Activated naive CD8-positive, alpha-beta T cell treated with anti-CD3 and anti-CD28 coated beads, Interleukin-2, amount 10 ng/mL, durations not matched to agents 7 days and 5 days (primary cell): ENCODE results near the gene AKT2. TPM values are rescaled to one million over a fixed set of nuclear protein-coding genes. Genes with fewer than 3 reads are reported as not detected.
A peak's percentile ranks its signal among the peaks of the same experiment; 100 is the strongest.
"Not testable (repeated sequence)": the region's sequence is repeated elsewhere in the genome, so short reads cannot be mapped to it uniquely, and the experiment has no call there.

ENCODE experiments used
- ATAC-seq: fragments of 150-1000 bp; cut with Tn5 transposase; one replicate; pipeline ENCODE4 v1.10.0; 2021; ENCODE audit warnings: low read depth, moderate library complexity
- POLR2A ChIA-PET: fragments of 350-600 bp; sonication (Branson Sonifier 250); formaldehyde crosslinking; loops from one replicate; lab custom pipeline; 2021; ENCODE audit warnings: antibody characterized with exemption; lab: Charles Lee
- DNase-seq: peaks from one replicate; pipeline ENCODE4 v3.0.0; 2021
- H3K27ac Mint-ChIP-seq: one replicate; pipeline ENCODE4 v1.8.0; 2022; ENCODE audit warnings: mild to moderate bottlenecking, mixed read lengths
- H3K27me3 Mint-ChIP-seq: one replicate; pipeline ENCODE4 v1.8.0; 2022; ENCODE audit warnings: mild to moderate bottlenecking, moderate library complexity, mixed read lengths
- H3K36me3 Mint-ChIP-seq: one replicate; pipeline ENCODE4 v1.8.0; 2021; ENCODE audit warnings: mild to moderate bottlenecking, mixed read lengths
- H3K4me1 Mint-ChIP-seq: one replicate; pipeline ENCODE4 v1.8.0; 2021; ENCODE audit warnings: mixed read lengths
- H3K4me3 Mint-ChIP-seq: one replicate; pipeline ENCODE4 v1.8.0; 2022; ENCODE audit warnings: mild to moderate bottlenecking, moderate library complexity, mixed read lengths
- H3K9me3 Mint-ChIP-seq: one replicate; pipeline ENCODE4 v1.8.0; 2021; ENCODE audit warnings: mixed read lengths
- total RNA-seq, 2 experiments: library from RNA; stranded (reverse); gene quantifications; one replicate each; pipeline ENCODE4 v1.2.3, GENCODE V29; 2021

AKT2 gene
- total RNA-seq, 2 experiments from 2014 or later: 164 to 170 TPM

- POLR2A ChIA-PET: interaction anchor here (0.6 kb wide), 1 partner anchor 27 kb away, joined by 4 read pairs; no protein-coding TSS in a partner anchor
- peaks cover 14% of the 10 kb centered on the region for H3K4me1 Mint-ChIP-seq
- no peak for DNase-seq
- no peaks in the 10 kb centered on the region for H3K36me3 Mint-ChIP-seq
- no peak overlapping the region for H3K27ac Mint-ChIP-seq
- no peak overlapping the region for H3K4me3 Mint-ChIP-seq
- H3K27me3 Mint-ChIP-seq: peaks cover 23% of the 10 kb centered on the region
- no peaks in the 10 kb centered on the region for H3K9me3 Mint-ChIP-seq
- no peak for ATAC-seq
These were observed 54.1 kb downstream of the AKT2 start for GRCh38 chr19:40231057-40231456.

- POLR2A ChIA-PET: no interaction called here
- ATAC-seq: no peak
- Mint-ChIP-seq H3K4me1 (peaks cover 21% of the 10 kb centered on the region), H3K4me3 (no peak overlapping the region), H3K36me3 (no peaks in the 10 kb centered on the region), H3K27me3 (peaks cover 34% of the 10 kb centered on the region), H3K27ac (no peak overlapping the region), H3K9me3 (no peaks in the 10 kb centered on the region)
- DNase-seq: no peak
These were observed 55.2 kb downstream of the AKT2 start for GRCh38 chr19:40229926-40230417.

- DNase-seq (no peak), ATAC-seq (peak; percentile 38)
- Mint-ChIP-seq H3K9me3 (no peaks in the 10 kb centered on the region), H3K27me3 (peaks cover 38% of the 10 kb centered on the region), H3K36me3 (no peaks in the 10 kb centered on the region), H3K4me3 (no peak overlapping the region), H3K4me1 (peaks cover 21% of the 10 kb centered on the region), H3K27ac (no peak overlapping the region)
- POLR2A ChIA-PET: no interaction called here
These were observed 55.7 kb downstream of the AKT2 start for GRCh38 chr19:40229484-40229883.

GRCh38 chr19:40228863-40229262 lies 56.3 kb downstream of the AKT2 start:
- ATAC-seq (no peak), DNase-seq (no peak)
- POLR2A ChIA-PET: no interaction called here
- peaks cover 21% of the 10 kb centered on the region for H3K4me1 Mint-ChIP-seq
- no peaks in the 10 kb centered on the region for H3K36me3 Mint-ChIP-seq
- no peaks in the 10 kb centered on the region for H3K9me3 Mint-ChIP-seq
- no peak overlapping the region for H3K27ac Mint-ChIP-seq
- peaks cover 44% of the 10 kb centered on the region for H3K27me3 Mint-ChIP-seq
- no peak overlapping the region for H3K4me3 Mint-ChIP-seq

- ATAC-seq: no peak
- Mint-ChIP-seq H3K4me1 (peaks cover 21% of the 10 kb centered on the region), H3K27me3 (peaks cover 49% of the 10 kb centered on the region), H3K4me3 (no peak overlapping the region), H3K9me3 (no peaks in the 10 kb centered on the region), H3K27ac (no peak overlapping the region), H3K36me3 (no peaks in the 10 kb centered on the region)
- no peak for DNase-seq
- POLR2A ChIA-PET: no interaction called here
These were observed 56.8 kb downstream of the AKT2 start for GRCh38 chr19:40228346-40228745.

- H3K4me1 Mint-ChIP-seq: peaks cover 26% of the 10 kb centered on the region
- no peaks in the 10 kb centered on the region for H3K36me3 Mint-ChIP-seq
- DNase-seq: no peak
- H3K9me3 Mint-ChIP-seq: peaks cover 1% of the 10 kb centered on the region
- POLR2A ChIA-PET: no interaction called here
- no peak overlapping the region for H3K27ac Mint-ChIP-seq
- ATAC-seq: no peak
- H3K27me3 Mint-ChIP-seq: peaks cover 54% of the 10 kb centered on the region
- H3K4me3 Mint-ChIP-seq: peak overlapping the region; percentile 44
These were observed 59.5 kb downstream of the AKT2 start for GRCh38 chr19:40225440-40226305.

GRCh38 chr19:40224342-40225150 lies 60.6 kb downstream of the AKT2 start:
- Mint-ChIP-seq H3K9me3 (peaks cover 1% of the 10 kb centered on the region), H3K4me3 (no peak overlapping the region)

GRCh38 chr19:40223135-40223822 lies 61.9 kb downstream of the AKT2 start:
- Mint-ChIP-seq H3K4me1 (peaks cover 17% of the 10 kb centered on the region), H3K4me3 (no peak overlapping the region), H3K36me3 (no peaks in the 10 kb centered on the region), H3K27me3 (peaks cover 74% of the 10 kb centered on the region), H3K27ac (no peak overlapping the region), H3K9me3 (peaks cover 1% of the 10 kb centered on the region)
- peak; percentile 67 for ATAC-seq
- POLR2A ChIA-PET: no interaction called here
- DNase-seq: peak; percentile 67

More at GRCh38 chr19:40224342-40225150, 60.6 kb downstream of the AKT2 start:
- Mint-ChIP-seq H3K36me3 (no peaks in the 10 kb centered on the region), H3K27ac (no peak overlapping the region), H3K4me1 (peaks cover 23% of the 10 kb centered on the region), H3K27me3 (peaks cover 64% of the 10 kb centered on the region)
- ATAC-seq (no peak), DNase-seq (no peak)
- POLR2A ChIA-PET: no interaction called here

GRCh38 chr19:40221858-40222619 lies 63.1 kb downstream of the AKT2 start:
- ATAC-seq (peak; percentile 65), DNase-seq (peak; percentile 69)
- POLR2A ChIA-PET: no interaction called here
- Mint-ChIP-seq H3K9me3 (peaks cover 1% of the 10 kb centered on the region), H3K4me1 (peaks cover 16% of the 10 kb centered on the region), H3K4me3 (peak overlapping the region; percentile 17), H3K36me3 (no peaks in the 10 kb centered on the region), H3K27ac (no peak overlapping the region), H3K27me3 (peaks cover 68% of the 10 kb centered on the region)

GRCh38 chr19:40220674-40221073 lies 64.5 kb downstream of the AKT2 start:
- ATAC-seq (no peak), DNase-seq (no peak)
- peaks cover 65% of the 10 kb centered on the region for H3K27me3 Mint-ChIP-seq
- POLR2A ChIA-PET: interaction anchor here (0.7 kb wide), 1 partner anchor 14 kb away, joined by 3 read pairs; no protein-coding TSS in a partner anchor
- no peak overlapping the region for H3K27ac Mint-ChIP-seq
- peaks cover 1% of the 10 kb centered on the region for H3K9me3 Mint-ChIP-seq
- no peaks in the 10 kb centered on the region for H3K36me3 Mint-ChIP-seq
- peaks cover 11% of the 10 kb centered on the region for H3K4me1 Mint-ChIP-seq
- no peak overlapping the region for H3K4me3 Mint-ChIP-seq

- DNase-seq: no peak
- Mint-ChIP-seq H3K27ac (no peak overlapping the region), H3K36me3 (no peaks in the 10 kb centered on the region), H3K9me3 (peaks cover 1% of the 10 kb centered on the region), H3K4me3 (no peak overlapping the region), H3K27me3 (peaks cover 57% of the 10 kb centered on the region), H3K4me1 (peaks cover 7% of the 10 kb centered on the region)
- ATAC-seq: no peak
- POLR2A ChIA-PET: no interaction called here
These were observed 65.3 kb downstream of the AKT2 start for GRCh38 chr19:40219721-40220276.

GRCh38 chr19:40219029-40219428 lies 66.1 kb downstream of the AKT2 start:
- POLR2A ChIA-PET: interaction anchor here (1.1 kb wide), 1 partner anchor 248 kb away, joined by 3 read pairs; the partner anchor contains the start of gene PSMC4
- H3K27ac Mint-ChIP-seq, DNase-seq, ATAC-seq, H3K4me3 Mint-ChIP-seq, H3K9me3 Mint-ChIP-seq, H3K36me3 Mint-ChIP-seq, H3K4me1 Mint-ChIP-seq: not testable (repeated sequence)
- peaks cover 50% of the 10 kb centered on the region for H3K27me3 Mint-ChIP-seq
